SK-N-SH treated with all-trans-retinoic acid at 6 μM for 48 hours (cell line): Measurements from ENCODE around the gene MAGEA8.

Experiments
- CREB5 ChIP-seq: fragments of 250-450 bp; sonication (Bioruptor Pico); IDR thresholded peaks from 2 replicates; pipeline ENCODE4 v1.5.1; 2020; ENCODE audit warnings: low read depth, mild to moderate bottlenecking, moderate library complexity
- RARB ChIP-seq: fragments of 250-450 bp; sonication (Bioruptor Pico); IDR thresholded peaks from 2 replicates; pipeline ENCODE4 v1.8.0; 2021; ENCODE audit warnings: mild to moderate bottlenecking, moderate library complexity

GRCh38 chrX:149841929-149842328, 39.1 kb upstream of the MAGEA8 start:
- TF ChIP-seq RARB (CRISPR knock-in tag), result no peak
- TF ChIP-seq CREB5 (CRISPR knock-in tag), result no peak
